HG03439 (cell line): ENCODE measurements around the gene ARHGEF33.
"Not testable (repeated sequence)": the region's sequence is repeated elsewhere in the genome, so short reads cannot be mapped to it uniquely, and the experiment has no call there.

ENCODE experiments used
- ATAC-seq: cut with Tn5 transposase; IDR thresholded peaks from one replicate; pipeline ENCODE4 v1.9.1; 2021; ENCODE audit warnings: mild to moderate bottlenecking, moderate library complexity; ENCODE audit not compliant: unreplicated experiment

ARHGEF33 gene

DNA sequence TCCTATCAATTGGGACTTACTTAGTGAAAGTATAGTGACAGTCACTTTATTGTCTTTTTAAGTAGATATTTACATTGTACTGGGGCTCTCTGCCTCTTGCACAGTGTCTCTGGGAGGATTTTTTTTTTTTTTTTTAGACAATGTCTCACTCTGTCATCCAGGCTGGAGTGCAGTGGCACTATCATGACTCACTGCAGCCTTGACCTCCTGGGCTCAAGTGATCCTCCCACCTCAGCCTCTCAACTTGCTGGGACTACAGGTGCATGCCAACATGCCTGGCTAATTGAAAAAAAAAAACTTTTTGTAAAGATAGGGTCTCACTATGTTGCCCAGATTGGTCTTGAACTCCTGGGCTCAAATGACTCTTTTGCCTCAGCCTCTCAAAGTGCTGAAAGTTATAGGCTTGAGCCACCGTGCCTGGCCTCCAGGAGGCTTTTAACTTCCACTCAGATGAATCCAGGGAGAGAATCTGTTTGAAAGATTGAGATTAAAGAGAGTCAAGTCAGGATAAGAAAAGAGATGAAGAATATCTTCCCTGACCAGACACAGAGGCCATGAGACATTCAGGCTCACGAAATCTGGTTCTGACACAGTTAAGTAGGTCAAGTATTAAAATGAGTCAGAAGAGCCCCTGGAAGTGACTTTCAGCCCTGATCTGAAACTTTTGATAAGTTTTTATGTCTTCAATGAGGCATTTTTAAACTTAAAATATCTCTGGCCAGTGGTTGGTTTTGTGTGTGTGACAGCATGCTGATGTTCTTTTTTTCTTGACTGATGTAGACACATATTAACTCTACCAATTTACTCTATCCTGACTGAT lies 18.3 kb downstream of the ARHGEF33 start:
- ATAC-seq = peak; percentile 94

DNA sequence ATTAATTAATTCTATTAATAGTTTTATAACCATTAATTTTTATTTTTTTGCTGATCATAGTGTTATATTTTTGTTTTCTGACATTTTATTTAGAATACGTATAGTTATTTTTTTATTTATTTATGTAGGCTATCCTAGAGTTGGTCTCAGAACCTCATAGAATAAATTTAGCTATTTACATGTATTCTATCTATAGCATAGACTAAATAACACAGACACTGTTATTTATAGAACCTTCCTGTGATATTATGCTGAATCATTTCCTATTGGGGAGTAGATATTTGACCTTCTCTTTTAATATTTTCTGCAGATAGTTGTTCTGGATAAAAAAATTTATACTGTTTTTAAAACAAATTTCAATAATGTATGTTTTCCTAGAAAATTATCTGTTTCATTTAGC lies 20.2 kb downstream of the ARHGEF33 start:
- ATAC-seq = no peak

DNA sequence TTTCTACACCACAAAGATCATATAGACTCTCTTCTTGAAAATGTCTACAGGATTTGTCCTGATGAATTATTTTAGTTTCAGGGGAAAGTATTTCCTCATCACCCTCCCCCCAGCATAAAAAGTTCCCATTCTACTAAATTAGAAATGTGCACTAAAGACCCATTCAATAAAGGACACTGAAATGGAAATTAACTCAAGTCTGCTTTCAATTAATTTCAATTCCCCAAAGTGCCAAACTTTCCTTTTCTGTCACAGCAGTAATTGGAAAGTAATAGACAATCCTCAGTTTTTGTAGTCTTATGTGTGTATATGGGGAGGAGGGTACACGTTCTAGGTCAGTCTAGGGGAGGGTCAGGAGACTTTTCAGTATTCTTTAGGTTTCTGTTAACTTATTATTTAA lies 21.5 kb downstream of the ARHGEF33 start:
- ATAC-seq = no peak

DNA sequence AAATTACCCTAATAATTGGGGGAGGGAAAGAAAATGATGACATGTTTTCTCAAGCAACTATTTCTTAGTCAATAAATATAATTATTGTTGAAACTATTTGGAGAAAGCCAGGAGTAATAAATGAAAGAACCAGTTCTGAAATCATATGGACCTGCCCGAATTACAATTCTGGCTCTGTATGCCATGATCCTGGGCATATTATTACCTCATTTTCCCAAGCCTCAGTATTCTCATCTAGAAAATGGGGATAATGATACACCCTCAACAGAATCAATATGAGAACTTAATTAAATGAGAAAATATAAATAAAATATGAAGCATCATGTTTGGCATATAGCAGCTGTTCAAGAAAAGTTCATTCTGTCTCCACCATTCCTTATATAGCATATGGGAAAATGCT lies 22.9 kb downstream of the ARHGEF33 start:
- no peak for ATAC-seq

DNA sequence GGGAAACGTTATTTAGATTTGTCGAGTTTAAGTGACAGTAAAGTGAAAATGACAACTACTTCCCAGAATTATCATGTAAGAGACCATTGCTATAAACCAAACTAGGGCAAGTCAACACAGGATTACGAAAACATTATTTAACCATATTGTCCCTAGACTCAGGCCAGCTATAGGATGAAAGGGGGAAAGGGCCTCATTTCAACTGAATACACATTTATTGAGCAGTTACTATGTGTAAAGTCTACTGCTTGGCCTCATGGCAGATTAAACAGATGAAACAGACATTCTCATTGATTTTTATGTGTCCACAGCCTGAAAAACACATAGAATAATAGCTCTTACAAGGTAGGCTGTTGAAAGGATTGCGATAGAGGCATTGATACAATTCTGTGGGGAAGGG lies 32.7 kb downstream of the ARHGEF33 start:
- ATAC-seq = no peak

DNA sequence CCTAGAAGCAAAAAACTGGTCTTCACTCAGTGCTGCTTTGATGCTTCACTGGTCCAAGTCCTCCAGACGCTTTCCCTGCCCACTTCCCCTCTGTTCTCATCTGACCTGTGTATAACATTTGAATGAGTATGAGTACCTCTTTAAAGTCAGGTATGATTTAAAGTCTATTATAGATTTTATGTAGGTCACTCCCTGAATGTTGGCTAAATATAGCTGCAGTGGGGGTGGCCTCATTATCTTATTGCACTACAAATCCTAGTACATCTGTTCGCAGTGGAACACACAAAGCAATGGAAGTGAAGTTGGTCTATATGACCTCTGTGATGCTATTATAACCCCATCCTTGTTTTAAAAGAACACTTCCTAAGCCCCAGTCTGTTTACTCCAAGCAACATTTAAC lies 33.2 kb downstream of the ARHGEF33 start:
- ATAC-seq = no peak

DNA sequence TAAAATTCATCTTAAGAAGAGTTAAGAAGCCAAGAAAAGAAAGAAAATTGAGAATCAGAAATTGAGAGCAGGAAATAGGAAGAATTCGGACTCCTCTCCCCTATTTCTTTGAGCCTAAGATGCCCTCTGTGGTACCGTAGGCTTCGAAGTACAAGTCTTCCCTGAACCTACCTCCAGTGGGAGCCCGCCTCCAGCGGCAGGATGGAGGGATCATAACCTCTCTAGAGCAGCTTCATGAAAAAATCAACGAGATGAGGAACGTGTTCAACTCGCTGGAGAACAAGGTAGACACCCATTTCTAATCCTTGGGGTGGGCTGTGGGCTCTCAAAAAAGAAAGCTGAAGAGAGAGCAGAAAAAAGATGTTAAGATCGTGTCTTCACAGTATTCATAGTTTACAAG lies 36.3 kb downstream of the ARHGEF33 start:
- ATAC-seq = no peak

DNA sequence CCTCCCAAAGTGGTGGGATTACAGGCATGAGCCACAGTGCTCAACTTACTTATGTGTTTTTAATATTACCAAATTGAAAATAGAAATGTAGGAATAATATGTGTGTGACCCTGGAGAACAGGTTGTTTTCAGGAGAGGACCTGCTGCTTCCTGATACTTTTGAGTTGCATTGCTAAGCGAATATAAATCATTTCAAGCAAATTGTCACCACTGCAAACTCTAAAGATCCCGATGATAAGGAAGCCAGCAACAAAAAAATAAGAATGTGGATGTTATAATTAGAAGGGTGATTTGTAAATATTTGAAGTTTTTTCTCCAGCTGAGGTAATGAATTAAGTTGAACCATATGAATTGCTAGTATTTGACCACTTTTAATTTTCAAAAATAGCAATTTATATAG lies 40.9 kb downstream of the ARHGEF33 start:
- ATAC-seq = no peak

DNA sequence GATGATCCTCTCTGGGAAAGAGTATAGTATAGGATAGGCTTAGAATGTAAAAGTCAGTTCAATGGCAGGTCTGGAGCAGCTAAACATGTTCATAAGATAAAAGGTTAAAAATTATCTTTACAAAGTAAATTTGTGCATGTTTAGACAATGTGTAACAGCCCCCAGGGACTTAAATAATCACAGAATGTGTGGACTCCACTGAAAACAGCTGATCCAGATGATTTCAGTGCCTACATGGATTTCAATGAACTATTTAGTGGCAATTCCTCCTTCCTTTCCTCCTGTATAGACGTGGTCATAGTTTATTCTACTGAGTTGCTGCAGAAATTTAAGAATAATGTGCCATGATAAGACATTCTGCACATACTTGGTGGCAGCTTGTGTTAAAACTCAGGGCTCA lies 42.9 kb downstream of the ARHGEF33 start:
- ATAC-seq = no peak

DNA sequence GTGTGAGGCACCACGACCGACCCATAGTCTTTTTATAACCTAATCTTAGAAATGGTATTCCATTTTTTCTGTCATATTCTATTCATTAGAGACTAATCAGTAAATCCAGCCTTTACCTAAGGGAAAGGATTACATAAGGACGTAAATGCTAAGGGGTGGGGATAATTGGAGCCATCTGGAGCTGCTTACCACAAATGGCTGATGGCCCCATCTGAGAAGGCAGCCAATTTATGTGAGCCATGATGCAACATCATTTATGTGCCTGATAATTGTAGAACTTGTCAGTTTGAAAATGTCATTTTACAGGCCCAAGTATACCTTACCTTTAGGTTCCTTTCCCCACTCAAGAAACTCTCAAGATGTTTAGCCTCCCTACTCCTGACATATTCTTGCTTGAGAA lies 44.0 kb downstream of the ARHGEF33 start:
- no peak for ATAC-seq

DNA sequence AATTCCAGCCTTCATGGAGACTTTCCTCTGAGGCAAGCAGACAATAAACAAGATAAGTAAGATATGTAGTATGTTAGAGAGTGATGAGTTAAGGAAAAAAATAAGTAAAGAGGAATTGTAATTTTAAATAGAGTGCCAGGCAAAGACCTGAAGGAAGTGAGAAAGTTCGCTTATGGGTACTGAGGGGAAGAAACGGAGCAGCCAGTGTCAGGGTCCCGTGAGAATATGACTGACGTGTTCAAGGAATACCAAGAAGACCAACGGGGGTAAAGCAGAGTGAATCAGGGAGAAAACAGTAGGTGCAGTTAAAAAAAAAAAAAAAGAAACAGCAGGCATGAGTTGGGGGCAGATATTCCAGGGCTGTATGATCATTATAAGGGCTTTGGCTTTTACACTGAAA lies 45.1 kb downstream of the ARHGEF33 start:
- ATAC-seq = no peak

DNA sequence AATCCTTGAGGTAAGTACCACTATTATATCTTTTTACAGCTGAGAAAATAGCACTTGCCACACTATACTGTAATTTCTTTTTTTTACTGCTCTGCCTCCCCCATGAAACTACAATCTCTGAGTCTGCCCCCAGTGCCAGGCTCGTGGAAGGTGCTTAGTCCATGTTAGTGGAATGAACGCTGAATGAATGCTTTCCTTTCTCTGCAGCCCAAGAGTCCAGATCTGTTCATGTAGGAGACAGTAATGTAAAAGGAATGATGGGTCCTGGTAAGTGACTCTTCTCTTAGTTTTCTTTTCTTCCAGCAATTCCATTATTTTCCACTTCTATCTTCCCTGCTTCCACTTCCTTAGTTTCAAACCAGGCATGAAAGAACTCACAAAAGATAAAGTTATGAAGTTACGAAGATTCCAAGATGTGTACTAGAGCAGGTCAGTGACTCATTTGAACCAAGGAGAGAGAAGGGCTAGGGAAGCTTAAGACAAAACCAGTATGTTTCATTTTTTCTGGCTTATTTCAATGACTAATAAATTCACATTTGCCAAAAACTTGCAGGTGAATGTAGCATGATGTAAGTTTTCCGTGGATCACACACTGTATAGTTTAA lies 46.0 kb downstream of the ARHGEF33 start:
- ATAC-seq = no peak

DNA sequence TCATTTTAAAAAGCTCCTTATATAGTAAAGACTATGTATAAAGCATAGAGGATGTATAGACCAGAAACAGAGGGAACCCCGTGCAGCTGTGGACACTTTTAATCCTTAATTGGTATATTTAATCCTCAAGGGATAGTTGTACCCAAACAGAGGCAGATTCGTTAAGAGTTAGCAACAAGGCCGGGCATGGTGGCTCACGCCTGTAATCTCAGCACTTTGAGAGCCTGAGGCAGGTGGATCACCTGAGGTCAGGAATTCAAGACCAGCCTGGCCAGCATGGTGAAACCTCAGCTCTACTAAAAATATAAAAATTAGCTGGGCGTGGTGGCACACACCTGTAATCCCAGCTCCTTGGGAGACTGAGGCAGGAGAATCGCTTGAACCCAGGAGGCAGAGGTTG lies 46.8 kb downstream of the ARHGEF33 start:
- ATAC-seq = not testable (repeated sequence)

DNA sequence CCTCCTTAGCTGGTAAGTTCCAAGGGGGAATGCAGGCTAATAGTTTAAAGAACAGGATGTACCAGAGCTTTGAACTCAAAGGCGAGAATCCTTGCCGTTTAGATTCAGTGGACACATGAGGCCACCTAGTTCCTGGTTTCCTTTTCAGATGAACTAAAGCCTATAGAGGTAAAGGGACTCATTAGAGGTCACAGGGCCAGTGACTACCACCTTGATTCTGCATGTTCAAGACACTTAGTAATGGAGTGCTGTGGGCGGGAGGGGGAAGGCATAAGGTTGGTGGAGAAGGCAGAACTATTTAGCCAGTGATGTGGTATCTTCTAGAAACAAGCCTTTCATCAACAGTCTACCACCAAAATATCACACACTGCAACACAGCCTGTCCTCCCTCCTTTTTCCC lies 47.9 kb downstream of the ARHGEF33 start:
- no peak for ATAC-seq

DNA sequence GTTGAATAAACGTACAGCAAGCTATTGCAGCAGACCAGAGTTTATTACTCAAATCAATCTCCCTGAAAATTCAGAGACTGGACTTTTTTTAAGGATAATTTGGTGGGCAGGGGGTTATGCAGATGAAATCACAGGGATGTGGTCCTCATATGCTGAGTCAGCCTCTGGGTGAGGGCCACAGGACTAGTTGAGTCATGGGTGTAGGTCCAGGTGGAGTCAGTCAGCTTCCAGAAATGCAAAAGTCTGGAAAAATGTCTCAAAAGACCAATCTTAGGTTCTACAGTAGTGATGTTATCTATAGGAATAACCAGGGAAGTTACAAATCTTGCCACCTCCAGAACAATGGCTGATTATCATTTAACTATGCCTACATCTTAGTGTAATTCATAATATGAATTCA lies 51.1 kb downstream of the ARHGEF33 start:
- ATAC-seq = no peak

DNA sequence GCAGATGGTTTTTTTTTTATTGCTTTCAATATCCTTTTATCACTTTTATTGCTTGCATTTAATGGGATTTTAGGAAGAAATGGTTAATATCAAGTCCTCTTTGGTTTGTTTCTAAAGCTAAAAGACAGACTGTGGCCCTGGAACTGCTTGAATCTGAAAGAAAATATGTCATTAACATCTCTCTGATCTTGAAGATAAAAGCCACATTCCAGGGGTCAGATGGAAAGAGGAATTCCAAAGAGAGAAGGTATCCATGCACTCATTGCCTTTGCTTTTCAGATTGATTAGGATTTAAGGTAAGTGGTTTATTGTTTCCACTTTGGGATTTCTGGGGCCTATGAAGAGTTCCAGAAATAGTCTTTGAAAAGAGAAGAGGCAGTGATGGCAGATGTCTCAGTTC lies 54.1 kb downstream of the ARHGEF33 start:
- ATAC-seq = no peak

DNA sequence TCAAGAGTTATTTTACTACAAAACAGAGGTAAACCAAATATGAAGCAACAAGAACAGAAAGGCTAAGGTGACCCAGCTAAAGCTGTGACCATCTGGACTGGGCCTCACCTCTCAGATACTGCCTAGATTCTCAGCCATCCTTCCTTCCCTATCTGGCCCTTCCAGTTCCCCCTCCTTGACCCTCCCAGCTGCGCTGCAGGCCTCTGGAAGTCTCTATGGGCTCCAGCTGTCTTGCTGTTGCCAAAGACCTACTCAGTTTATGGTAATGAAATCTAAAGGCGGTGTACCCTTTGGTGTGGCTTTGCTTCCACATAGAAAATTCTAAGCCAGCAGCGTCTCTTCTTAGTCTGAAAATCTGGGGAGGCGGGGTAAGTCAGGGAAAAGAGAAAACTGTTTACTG lies 55.7 kb downstream of the ARHGEF33 start:
- no peak for ATAC-seq

DNA sequence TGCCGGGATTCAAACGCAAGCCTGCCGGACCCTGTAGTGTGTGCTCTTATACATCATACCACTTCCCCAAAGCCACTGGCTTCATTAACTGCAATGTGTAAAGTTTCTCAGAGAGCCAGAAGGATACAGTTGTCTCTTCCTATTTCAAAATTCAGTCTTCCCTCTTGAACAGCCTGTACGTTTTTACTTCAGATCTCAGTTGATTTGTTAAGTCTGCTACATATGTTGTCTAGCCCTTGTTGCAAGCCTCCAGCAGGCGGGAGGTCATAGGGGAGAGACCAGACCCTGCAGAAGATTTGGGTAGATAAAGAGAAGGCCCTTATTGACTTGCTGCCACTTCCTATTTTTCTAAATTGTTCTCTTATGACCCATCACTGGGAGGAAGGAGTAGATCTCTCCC lies 56.2 kb downstream of the ARHGEF33 start:
- no peak for ATAC-seq

DNA sequence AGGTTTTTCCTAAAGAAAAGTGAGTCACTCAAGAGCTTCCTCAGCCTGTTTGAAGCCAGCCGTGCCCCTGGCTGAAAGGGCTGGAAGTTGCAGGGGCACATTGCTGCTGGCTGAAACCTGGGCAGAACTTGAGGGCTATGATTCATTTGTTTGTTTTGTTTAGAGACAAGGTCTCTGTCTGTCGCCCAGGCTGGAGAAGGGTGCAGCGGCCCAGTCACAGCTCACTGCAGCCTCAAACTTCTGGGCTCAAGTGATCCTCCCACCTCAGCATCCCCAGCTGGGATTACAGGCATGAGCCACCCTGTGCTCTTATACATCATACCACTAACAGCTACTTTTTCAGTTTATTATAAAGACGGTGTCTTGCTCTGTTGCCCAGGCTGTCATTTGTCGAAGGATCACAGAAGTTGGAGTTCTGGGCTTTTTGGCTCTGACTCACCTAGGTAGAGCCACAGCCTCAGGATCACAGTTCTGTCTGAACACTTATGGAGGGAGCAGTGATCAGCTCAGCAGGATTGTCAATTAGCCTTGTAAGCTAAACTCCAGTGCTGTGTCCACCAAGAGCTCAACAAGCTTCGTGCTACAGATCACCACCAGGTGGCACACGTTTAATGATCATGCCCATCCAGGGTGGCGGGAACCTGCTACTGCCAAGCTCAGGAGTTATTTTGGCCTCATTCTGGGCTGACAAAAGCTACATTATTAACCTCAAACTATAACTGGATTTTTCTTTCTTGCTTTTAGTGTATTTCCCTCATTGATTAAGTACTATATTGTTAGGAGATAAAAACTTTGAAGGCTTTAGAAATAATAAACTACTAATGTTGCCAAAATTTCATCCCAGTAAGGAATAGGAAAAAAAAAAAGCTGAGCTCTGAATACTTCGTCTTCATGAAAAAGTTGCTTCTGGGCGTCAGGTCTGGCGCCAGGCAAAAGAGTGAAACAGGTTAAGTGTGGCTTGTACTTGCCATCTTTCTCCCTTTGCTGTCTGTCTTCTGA lies 57.9 kb downstream of the ARHGEF33 start:
- ATAC-seq = no peak

DNA sequence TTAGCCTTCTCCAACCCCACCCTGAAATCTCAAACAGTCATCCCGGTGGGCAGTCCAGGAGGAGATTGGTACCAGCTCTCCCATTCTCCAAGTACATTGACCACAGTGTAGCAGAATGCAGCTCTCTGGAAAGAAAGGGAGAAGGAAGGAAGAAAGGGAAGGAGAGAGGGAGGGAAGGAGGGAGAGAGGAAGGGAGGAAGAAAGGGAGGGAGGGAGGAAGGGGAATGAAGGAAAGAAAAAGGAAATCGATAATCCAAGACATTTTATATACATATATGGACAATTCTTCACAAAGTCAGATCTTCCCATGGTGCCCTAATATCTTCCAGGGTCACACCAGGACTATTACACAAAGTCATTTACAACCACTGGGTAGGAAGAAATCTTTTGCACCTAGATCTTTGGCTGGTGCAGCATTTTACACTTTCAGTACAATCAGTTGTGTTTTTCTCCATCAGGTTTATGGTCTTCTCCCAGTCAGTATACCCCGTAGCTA lies 58.8 kb downstream of the ARHGEF33 start:
- no peak for ATAC-seq

DNA sequence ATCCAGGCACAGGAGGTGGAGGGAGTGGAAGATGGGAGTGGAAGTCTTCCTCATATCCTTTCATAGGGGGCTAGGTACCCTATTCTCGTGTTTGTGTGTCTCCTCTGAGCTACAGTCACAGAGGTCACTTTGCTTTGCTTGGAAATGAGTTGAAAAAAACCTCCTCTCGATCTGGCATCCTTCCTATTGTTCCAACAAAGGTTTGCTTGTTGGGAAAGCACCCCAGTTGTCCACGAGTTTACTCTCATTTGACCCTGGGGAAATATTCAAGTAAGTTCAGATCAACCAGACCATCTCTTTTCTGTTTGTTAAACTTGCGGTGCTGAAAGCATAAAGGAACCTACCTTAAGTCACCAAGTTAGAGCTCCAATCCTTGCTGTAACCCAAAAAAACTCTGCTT lies 59.3 kb downstream of the ARHGEF33 start:
- no peak for ATAC-seq
